ENCODE measurements around the gene PREX1. TPM values are rescaled to one million over a fixed set of nuclear protein-coding genes. Genes with fewer than 3 reads are reported as not detected.

PREX1 gene
- total and polyA plus RNA-seq, 3 donors from 2014 or later = 18.0 to 36.5 (median 27.1) TPM

DNA sequence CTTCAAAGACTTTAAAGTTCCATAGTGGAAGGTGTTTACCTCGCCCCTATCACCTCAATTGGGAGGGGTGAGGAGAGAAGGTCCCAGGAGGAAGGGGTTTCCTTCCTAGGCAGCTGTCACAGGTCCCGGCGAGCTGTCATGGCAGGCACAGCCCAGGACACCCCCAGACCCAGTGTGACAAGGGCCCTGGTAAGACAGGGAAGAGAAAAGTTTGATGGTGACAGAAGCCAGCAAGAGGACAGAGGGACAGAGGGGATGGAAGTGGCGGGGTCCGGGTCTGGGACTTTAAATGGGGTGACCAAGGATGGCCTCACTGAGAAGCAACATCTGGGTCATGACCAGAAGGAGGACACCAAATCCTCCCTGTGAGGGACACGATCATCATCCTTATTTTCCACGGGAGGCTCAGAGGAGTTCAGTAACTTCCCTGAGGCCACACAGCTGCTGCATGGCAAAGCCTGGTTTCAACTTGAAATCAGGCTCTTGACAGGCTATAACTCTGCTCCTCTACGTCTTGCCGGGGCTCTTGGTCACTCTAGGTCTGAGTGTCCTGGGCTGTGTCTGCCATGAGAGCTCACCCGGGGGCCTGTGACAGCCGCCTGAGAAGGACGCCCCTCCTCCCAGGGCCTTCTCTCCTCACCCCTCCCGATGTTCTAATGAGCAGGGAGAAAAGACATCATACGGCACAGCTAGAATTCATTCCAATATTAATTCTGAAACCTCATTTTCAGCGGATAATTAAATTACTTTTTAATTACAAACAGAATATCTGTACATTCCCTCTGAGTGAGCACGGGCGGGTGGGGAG lies 222.2 kb downstream of the PREX1 start:
- no peak for TF ChIP-seq CTCF (IDR thresholded peaks at IDR 0.05)
- TF ChIP-seq POLR2A (IDR thresholded peaks at IDR 0.05) = no peak
- Histone ChIP-seq H3K27ac (no peak overlapping the region), H3K4me1 (no peaks in the 10 kb centered on the region), H3K9me3 (no peaks in the 10 kb centered on the region), H3K27me3 (no peaks in the 10 kb centered on the region), H3K36me3 (ENCODE audit: low read depth, missing control alignments) (no peaks in the 10 kb centered on the region), H3K4me3 (no peak overlapping the region)
- 88% methylated on average over 17 of the region's 17 CpGs for WGBS, 2 donors
- intact Hi-C loops (cut with DNase I; ENCODE audit: low total_unique reads) = no loop called here
- no peak for DNase-seq

DNA sequence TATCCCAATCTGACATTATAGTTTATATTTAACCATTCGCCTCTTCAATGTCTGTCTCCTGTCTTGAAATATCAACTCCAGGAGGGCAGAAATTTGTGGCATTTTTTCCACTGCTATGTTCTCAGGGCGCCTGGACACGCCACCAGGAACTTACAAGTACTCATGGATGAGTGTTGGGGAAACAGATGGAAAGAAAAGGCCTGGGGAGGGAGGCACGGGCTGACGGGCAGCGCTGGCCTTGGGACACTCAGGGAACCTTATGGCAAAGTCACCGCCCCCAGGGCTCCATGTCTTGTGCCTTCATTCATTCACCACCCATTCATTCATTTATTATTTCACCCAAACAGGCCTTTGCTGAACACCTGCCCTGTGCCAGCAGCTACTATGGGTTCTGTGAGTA lies 222.9 kb downstream of the PREX1 start:
- DNase-seq = no peak
- Histone ChIP-seq H3K27me3 (no peaks in the 10 kb centered on the region), H3K4me1 (no peaks in the 10 kb centered on the region), H3K9me3 (no peaks in the 10 kb centered on the region), H3K4me3 (no peak overlapping the region), H3K27ac (no peak overlapping the region), H3K36me3 (ENCODE audit: low read depth, missing control alignments) (no peaks in the 10 kb centered on the region)
- intact Hi-C loops (cut with DNase I; ENCODE audit: low total_unique reads) = no loop called here
- WGBS, 2 donors = 79 to 85% methylated on average over 7 of the region's 7 CpGs
- TF ChIP-seq CTCF (IDR thresholded peaks at IDR 0.05) = no peak

DNA sequence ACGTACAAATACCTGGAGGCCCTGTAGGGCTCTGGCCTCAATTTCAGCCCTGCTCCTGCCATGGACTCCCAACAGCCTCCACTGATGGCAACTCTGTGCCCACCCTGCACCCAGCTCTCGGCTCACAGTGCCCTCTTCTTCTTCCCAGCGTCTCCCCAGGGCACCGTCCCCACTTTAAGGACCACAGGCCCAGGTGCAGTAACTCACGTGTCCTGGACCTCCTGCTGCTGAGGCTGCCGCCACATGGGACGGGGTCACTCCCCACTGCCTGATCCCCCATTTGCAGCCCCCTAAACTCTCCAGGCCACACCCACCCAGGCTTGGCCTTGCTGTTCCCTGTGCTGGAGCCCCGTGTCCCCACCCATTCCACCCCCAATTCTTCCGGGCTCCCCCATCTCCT lies 223.4 kb downstream of the PREX1 start:
- Histone ChIP-seq H3K4me3 (no peak overlapping the region), H3K4me1 (no peaks in the 10 kb centered on the region), H3K27ac (no peak overlapping the region), H3K9me3 (no peaks in the 10 kb centered on the region), H3K36me3 (ENCODE audit: low read depth, missing control alignments) (no peaks in the 10 kb centered on the region), H3K27me3 (no peaks in the 10 kb centered on the region)
- no peak for TF ChIP-seq CTCF (IDR thresholded peaks at IDR 0.05)
- no peak for TF ChIP-seq POLR2A (IDR thresholded peaks at IDR 0.05)
- DNase-seq = no peak
- 88 to 90% methylated on average over 9 of the region's 9 CpGs for WGBS, 2 donors
- intact Hi-C loops (cut with DNase I; ENCODE audit: low total_unique reads) = no loop called here

DNA sequence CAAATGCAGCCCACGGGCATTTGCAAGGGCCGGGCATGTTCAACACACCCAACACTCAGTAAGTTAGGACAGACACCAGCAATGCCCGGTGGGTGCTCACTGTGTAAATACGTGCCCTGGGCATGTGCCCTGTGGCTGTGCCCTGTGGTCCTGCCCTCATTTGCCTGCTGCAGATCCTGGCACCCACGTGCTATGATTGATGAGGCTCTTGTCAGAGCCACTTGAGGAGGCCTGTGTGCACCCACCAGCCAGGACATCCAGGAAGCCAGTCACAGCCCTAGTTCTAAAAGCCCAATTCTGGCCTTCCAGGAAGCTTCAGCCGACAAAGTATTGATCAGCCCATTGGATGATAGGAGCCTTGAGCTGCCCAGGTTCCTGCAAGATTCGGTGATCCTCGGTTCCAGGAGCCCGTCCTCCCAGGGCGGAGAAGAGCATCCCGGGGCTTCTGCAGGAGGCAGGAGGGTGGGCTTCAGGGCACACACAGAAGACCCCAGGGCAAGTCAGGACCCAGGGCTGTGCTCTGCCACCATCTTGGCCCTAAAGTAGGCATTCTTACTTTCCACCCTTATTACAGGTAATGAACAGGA lies 223.9 kb downstream of the PREX1 start:
- H3K4me3 ChIP-seq = no peak overlapping the region
- TF ChIP-seq POLR2A (IDR thresholded peaks at IDR 0.05) (no peak), CTCF (IDR thresholded peaks at IDR 0.05) (no peak)
- WGBS, 2 donors = 85 to 90% methylated on average over 7 to 11 of the region's 11 CpGs
- no peaks in the 10 kb centered on the region for H3K27me3 ChIP-seq
- no peak overlapping the region for H3K27ac ChIP-seq
- H3K36me3 ChIP-seq (ENCODE audit: low read depth, missing control alignments) = no peaks in the 10 kb centered on the region
- H3K4me1 ChIP-seq = no peaks in the 10 kb centered on the region
- DNase-seq = no peak
- intact Hi-C loops (cut with DNase I; ENCODE audit: low total_unique reads) = no loop called here
- no peaks in the 10 kb centered on the region for H3K9me3 ChIP-seq
